GM21526 (cell line): Measurements from ENCODE around the gene PGM5.
"Not testable (repeated sequence)": the region's sequence is repeated elsewhere in the genome, so short reads cannot be mapped to it uniquely, and the experiment has no call there.

Experiments used
- ATAC-seq: cut with Tn5 transposase; IDR thresholded peaks from one replicate; pipeline ENCODE4 v1.9.1; 2021; ENCODE audit warnings: moderate library complexity; ENCODE audit not compliant: unreplicated experiment, low FRiP score

The PGM5 gene

DNA sequence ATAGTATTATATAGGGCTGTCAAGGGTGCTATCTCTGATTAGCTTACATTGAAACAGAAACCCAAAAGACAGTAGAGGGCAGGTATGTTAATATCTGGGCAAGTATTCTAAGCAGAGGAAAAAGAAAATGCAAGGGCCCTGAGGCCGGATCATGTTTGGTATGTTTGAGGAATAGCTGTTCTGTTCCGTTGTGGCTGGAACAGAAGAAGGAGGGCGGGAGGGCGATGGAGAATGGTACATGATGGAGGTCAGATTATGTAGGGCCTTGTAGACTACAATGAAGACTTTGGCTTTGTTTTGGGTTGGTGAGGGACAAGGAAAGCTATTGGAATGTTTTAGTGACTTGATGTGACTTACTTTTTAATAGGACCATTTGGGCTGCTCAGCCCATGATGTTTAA lies 19.4 kb downstream of the PGM5 start:
- not testable (repeated sequence) for ATAC-seq

DNA sequence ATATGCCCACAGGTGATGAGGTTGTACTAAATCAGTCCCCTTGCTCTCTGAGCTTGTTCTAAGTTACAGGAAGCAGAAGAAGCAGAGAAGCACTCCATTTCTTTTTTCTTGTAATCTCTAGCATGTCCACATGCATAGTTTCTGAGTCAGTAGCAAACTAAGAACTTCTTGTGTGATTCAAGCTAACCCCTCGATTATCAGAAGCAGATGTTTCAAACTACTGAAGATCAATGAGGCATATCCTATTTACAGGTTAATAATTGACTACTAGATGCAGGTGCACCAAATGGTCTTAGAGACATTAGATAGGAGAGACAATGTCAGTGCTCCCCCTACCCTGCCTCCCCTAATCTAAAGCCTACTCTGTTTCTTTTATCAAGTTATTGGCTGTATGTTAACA lies 21.3 kb downstream of the PGM5 start:
- not testable (repeated sequence) for ATAC-seq

DNA sequence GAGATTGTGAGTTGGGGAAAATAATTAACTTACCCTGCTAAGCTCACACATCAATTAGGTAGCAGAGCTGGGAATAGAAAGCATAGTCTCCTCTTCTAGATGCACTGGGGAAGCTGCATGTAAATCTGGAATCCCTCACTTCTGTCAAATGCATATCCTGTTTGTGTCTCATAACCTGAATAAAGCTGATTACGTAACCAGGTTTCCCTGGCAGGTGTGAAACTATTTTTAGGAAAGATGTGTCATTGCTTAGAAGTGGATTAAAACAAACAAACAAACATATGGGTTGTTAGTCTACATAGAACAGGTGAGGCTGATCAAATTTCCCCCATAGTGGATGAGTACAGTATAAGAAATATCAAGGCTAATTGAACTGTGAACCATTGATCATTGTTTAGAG lies 27.5 kb downstream of the PGM5 start:
- ATAC-seq: not testable (repeated sequence)

DNA sequence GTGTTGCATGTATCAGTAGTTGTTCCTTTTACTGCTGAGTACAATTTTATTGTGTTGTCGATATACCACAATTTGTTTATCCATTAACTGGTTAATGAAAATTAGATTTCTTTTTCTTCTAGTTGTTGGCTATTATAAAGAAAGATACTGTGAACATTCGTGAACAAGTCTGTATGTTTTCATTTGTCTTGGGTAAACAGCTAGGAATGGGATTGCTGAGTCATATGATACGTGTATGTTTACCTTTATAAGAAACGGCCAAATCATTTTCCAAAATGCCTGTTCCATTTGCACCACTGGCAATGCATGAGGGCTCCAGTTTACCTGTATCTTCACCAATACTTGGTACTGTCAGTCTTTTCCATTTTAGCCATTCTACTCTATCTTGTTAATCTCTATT lies 33.1 kb downstream of the PGM5 start:
- not testable (repeated sequence) for ATAC-seq

DNA sequence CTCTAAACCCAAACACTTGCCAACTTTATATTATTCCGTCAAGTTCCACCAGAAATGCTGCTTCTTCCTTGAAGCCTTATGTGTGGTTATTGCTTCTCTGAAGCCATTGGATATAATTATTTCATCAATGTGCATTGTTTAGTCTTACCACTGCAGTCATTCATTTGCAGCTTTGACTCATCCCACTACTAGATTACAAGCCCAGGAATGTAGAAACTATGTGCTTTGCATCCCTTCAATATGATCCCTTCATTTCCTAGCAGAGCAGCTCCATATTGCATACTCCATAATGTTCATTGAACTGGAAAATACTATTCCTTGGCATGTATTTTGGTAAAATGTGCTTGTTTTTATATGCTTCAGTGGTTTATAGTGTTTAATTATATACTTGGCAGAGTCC lies 34.3 kb downstream of the PGM5 start:
- not testable (repeated sequence) for ATAC-seq

DNA sequence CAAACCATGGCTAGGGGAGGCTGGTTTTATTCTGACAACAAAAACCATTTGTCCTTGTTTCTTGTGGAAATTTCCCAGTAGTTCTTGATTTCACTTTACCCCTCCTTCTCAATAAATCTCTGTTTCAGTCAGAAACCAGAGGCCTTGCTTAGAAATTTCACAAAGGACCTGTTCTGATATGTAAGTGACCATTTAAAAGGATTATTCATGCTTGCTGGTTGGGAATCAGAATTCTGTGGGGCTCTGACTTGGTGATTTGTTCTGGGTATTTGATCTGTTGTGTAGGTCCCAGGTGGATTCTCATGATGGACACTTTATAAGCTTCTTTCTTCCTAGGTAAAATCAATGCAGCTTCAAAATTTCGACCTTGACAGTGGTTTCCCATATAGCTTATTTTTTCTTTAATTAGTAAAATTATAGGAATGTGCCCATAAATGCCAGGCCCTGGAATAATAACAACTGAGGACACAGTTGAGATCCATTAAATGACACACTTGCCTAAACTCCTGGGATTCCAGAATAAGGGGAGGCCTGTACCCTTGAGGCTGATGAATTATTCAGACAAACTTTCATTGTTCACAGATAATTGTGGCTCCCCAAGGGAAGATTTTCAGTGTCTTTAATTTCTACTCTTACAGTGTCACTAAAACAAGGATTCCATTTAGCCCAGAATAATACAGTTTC lies 40.1 kb downstream of the PGM5 start:
- not testable (repeated sequence) for ATAC-seq

DNA sequence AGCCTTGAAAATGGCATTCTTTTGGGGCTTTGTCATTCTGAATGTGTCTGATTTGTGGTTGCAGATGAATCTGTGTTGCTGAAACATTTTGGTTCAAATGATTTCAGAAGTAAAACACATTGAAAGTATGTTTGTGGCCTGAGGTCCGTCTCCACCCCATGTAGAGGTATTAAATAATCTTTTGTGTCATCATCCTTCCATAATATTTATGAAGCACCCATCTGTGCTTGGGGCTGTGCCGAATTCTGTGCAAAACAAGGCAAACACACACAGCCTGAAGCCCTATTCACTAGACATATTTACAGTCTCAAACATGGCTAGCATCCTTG lies 40.6 kb downstream of the PGM5 start:
- ATAC-seq: not testable (repeated sequence)

DNA sequence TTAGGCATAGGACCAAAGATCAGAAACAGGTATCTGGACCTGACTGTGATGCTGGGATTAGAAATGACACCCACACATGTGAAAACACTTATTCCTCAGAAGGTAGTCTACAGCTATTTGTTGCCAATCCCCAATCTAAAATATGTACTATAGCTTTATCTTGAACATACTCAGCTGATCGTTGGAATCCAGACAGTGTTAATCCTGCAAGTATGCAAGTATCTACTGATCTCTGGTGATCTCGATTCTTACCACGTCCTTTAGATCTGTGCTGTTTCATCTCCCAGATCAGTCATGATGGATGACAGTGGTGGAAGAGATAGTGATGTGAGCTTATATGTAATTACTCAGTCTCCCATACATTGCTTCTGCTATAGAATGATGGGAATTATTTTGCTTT lies 41.4 kb downstream of the PGM5 start:
- not testable (repeated sequence) for ATAC-seq

DNA sequence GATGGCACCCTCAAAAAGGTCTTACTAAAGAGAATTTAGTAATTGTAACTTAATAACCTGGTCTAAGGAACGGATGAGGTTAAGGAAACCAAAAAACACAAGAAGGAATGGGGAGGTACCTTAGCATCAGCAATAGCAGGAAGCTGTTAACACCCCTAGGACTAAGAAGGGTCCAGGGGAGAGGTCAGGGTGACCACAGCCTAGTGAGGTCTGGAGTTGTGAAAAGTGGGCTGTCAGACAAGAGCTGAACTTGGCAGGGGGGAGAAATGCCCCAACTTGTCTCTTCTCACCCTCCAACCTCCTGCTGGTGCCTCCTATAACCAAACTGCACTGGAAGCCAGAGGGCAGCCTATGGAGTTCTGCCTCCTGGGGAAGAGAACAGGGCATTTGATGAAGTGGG lies 41.9 kb downstream of the PGM5 start:
- ATAC-seq: not testable (repeated sequence)

DNA sequence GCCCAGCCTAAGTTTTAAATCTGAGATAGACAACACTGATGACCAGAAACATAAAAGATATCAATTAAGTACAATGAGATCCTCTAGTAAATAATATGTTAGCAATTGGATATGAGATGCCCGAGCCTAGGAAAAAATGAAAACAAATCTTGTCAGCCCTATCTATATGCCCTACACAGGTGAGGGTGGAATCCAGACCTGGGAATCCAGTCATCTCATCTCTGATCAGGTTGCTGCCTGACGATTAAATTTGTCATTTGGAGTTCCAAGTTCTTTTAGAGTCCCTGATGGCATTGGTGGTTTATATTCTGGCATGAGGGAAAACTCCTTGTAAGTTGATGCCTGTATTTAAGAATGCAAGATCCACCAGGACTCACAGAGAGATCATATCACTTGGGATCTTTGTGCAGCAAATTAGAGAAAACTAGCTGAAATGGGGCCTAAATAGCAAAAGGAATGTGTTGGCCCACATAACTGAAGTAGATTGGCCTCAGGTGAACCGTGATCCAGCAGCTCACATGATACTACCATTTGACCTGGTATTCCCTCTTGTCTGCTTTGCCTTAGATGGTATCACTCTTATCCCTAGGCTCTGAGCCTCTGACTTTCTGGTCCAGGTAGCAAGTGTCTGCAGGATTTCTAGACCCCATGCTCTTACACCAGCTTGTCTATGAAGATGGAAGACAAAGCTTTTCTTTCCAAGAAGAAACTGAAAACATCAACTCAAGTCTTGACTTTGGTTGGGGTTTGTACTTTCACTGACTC lies 48.2 kb downstream of the PGM5 start:
- ATAC-seq: not testable (repeated sequence)

DNA sequence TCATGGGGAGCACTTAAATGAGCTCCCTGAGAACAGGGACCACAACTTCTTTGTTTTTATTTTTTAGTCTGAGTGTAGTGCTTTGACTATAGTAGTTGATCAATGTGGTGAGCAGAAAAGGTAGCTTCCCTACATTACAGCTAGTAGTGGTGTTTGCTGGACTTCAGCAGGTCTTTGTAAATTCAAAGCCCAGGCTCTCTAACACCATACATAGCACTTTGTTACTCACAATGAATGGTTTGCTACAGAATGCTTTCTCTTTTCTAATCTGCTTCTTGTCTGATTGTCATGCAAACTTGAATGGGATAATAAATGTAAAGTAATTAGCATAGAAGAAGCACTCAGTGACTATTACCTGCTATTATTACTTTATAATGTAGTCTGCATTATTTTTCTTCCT lies 55.5 kb downstream of the PGM5 start:
- not testable (repeated sequence) for ATAC-seq

DNA sequence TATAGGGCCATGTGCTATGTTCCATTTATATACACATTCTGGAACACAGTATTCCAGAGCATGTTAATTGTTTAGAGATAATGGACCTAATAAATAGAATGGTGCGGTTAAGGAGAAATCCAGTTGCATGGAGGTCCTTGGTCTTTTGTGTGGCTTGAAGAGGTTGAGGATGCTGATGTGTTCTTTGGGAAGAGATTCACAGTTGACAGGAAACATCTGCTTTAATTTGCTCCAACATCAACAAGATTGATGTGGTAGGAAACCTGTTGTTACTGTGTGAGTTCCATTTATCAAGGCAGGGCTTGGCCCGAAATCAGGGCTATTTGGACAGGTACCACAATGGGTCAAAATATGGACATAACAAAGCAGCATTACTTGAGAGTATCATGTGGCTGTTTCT lies 56.3 kb downstream of the PGM5 start:
- ATAC-seq: not testable (repeated sequence)

DNA sequence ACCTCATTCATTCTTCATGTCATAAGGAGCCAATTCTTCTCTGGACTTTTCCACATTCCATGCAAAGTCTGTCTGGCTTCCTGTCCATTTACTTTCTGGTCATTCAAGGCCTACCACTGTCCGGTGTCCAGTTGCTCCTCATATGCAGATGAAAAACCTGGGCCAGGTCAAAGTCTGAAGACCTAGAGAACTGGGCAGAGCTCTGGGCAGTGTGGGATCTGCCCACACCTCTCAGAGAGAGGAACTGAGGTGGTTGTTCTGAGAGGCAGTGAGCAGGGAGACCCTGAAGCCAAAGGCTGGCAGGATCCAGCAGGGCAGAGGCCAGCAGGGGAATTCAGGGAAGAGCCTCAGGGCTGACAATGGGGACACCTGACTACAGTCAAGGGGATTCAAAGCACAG lies 58.7 kb downstream of the PGM5 start:
- ATAC-seq: not testable (repeated sequence)

DNA sequence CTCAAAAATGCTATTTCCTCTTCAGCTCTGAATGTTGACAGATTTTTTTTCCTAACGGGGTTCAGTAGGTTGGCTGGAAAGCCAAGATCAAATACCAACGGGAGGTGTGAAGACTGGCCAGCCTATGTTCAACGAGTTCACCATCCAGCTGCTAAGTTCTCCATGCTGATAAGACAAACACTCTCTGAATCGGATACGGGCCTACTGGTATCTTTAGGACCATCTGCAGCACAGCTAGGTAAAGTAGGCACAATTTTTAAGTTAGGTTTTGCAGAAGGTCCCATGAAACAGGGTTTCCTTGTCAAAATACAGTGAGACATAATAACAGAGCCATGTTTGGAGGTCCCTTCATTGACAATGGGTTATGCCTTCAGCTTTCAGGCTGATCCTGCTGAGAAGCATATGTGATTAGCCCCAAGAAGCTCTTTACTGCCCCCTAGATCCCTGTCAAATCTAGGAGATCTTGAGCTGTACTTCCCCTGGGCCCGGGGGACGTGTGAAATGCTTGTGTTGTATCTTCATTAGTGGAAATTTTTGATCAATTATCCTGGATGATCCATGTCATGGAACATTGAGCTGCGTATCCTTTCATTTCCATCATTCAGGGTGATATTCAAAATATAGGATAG lies 60.6 kb downstream of the PGM5 start:
- no peak for ATAC-seq

DNA sequence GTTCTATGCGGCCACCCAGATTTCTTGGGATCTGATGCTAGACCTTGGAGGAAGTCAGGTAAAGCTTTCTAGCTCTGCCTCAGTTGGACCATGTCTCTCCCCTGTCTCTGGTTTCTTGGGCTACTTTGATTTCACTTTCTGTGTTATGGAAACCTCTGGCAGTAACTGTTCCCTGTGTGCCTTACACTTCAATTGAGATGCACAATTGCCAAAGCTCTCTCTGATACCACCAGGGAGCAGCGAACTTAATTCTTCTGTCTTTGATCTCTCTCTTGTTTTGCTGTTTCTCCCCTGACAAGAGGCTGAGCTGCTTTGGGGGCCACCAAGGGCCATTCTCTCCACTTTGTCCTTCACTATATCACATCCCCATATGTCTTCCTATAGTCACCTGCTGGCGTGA lies 61.4 kb downstream of the PGM5 start:
- ATAC-seq: no peak

DNA sequence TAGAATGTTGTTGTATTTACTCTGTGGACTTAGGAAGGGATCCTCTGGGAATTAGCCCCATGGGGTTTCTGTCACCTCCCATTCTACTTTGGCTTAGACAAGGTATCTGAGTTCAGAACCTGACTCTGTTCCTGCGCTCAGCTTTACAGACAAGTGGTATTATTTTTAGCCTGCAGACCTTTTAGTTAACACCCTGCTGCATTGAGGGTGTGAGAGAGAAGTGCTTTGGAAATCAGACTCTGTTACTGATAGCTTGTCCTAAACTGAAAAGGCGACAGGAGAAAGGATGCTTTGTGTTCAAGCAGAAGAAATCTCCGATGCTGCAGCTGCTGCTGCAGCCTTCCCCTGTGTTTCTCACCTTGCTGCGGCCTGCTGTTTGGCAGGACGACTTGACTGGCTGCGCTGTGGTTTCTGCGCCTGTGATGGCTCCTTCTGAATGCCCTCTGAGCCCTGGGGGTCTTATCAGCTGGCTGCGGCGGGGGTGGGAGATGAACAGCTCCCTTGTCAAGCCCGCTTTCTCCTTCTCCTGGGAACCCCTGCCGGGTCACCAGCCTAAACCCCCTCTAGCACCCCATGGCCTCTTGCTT lies 61.9 kb downstream of the PGM5 start:
- no peak for ATAC-seq

DNA sequence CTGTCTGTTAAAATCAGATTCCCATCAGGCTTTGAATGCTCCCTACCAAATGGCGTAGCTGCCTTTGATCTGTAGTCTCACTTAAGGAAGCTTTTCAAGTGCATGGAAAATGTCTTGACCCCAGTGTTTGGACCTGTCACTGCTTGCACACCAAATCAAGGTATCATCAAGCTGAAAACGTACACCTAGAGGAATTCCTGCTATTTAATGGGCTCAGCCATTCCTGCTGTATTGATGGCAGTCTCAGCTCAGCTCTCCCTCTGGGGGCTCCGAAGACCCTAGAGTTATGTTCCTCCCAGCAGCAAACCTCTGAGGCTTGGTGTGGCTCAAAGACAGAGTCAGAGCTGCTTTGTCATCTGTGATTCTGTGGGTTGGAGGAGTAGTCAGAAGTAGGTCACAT lies 63.5 kb downstream of the PGM5 start:
- ATAC-seq: no peak

DNA sequence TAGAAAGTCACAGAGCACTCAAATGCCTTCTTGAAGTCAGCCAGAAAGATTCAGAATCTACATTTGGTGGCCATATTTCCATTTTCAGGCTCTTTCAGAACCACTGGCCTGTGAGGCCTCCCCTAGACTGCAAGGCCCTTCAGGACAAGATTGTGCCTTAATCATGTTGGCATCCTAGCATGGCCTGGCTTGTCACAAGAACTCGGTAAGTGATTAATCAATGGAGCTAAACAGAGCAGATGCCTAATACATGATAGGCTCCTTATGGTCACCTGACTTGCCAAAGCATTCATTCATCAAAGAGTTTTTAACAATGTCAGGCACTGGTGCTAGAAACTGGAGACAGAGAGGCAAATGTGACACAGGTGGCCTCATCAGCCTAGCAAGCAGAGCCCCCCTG lies 70.3 kb downstream of the PGM5 start:
- ATAC-seq: no peak

DNA sequence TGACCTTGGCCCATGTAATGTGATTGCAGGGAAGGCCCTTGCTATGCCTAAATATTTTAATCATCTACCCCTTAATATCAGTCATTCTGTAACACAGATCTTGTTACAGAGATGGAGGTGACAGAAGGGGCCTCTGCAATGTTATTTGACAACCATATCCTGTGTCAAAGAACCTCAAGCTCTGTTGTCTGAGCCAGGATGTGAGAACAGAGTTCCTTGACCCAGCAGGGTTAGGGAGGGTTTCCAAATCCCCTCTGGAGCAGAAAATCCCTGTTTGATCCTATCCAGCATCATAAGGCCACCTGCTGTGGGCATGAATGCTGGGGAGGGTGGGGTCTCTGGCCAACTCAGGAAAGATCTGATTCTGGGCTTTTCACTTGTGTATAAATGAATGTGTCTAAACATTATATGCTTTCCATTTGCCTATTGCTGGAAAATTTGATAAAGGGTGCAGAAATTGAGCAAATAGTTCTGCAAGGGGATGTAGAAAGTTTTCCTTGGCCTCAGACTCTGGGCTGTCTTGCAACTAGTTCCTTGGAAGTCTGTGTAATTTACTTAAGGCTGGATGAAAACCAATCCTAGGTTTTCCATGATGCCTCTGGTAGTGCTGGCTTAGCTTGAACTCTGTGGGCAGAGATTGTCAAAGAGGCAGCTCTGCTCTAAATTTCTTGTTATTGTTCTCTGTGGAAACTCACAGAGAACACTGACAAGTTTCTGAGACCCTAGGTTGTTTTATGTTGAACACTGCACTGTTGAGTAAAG lies 71.0 kb downstream of the PGM5 start:
- no peak for ATAC-seq

DNA sequence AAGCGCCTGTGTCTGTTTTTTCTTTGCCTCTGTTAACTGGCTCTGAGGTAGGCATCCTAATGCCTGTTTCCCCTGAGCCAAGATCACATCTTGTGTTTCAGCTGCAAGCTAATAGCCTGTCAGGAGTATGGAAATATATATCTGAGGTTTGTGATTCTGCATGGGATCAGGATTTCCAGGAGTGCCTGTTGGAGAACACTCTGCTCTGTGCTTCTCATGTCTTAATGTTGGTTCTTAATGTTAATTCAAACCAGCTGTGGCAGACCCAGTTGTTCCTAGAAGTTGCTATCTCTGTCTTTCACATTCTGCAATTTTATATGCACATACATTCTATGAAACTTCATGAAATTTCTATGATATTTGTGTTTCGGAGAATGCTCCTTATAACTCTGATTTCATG lies 72.1 kb downstream of the PGM5 start:
- ATAC-seq: no peak

DNA sequence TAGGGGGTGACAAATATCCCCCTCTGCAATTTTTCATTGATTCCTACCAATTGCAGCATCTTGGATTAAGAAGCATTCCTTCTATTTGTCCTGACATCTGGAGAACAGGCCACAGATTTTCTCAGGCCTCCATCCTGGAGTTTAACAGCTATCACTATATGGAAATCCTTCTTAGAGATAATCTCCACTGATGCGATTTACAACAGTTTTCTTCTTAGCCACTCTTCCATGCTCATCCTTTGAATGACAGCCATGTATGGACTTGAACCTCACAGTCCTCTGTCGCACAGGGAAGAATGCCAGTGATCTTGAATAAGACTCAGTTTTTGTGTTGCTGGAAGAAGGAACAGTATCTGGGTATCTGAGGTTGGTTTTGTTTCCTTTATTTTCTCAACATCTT lies 73.2 kb downstream of the PGM5 start:
- no peak for ATAC-seq
